Activated naive CD4-positive, alpha-beta T cell treated with Interleukin-2 at 50 U/mL for 16 hours (primary cell): ENCODE data around the gene GNB2.
"Not testable (repeated sequence)": the region's sequence is repeated elsewhere in the genome, so short reads cannot be mapped to it uniquely, and the experiment has no call there.

ENCODE experiments used
- DNase-seq: peaks from one replicate; pipeline ENCODE4 v3.0.0-alpha.2; 2020

The GNB2 gene

GRCh38 chr7:100705320-100705752 is 31.8 kb downstream of the GNB2 start:
- DNase-seq: peak; percentile 82

GRCh38 chr7:100705753-100706671 is 32.5 kb downstream of the GNB2 start, which contains the start of gene POP7:
Gene POP7 (plus strand): TSS chr7:100706121. CDS start chr7:100706831, 710 bp downstream.
- peak; percentile 99 for DNase-seq

GRCh38 chr7:100706672-100707311 is 33.3 kb downstream of the GNB2 start:
- no peak for DNase-seq

- no peak for DNase-seq
Measured at GRCh38 chr7:100708395-100708794, 34.9 kb downstream of the GNB2 start.

GRCh38 chr7:100710452-100710851 is 36.9 kb downstream of the GNB2 start:
- DNase-seq: no peak

- DNase-seq: no peak
Measured at GRCh38 chr7:100711369-100711768, 37.8 kb downstream of the GNB2 start.

- DNase-seq: no peak
Measured at GRCh38 chr7:100714725-100715124, 41.2 kb downstream of the GNB2 start.

GRCh38 chr7:100717073-100717472 is 43.5 kb downstream of the GNB2 start:
- not testable (repeated sequence) for DNase-seq

GRCh38 chr7:100719523-100720278 is 46.2 kb downstream of the GNB2 start:
- DNase-seq: no peak

- DNase-seq: no peak
Measured at GRCh38 chr7:100720279-100720670, 46.7 kb downstream of the GNB2 start, which contains the start of gene EPO. Gene EPO (plus strand): TSS chr7:100720468. CDS start chr7:100720981, 513 bp downstream.

- DNase-seq: no peak
Measured at GRCh38 chr7:100720671-100721504, 47.3 kb downstream of the GNB2 start.

GRCh38 chr7:100721505-100721812 is 47.9 kb downstream of the GNB2 start:
- DNase-seq: no peak

GRCh38 chr7:100722480-100723212 is 49.1 kb downstream of the GNB2 start:
- no peak for DNase-seq

- DNase-seq: no peak
Measured at GRCh38 chr7:100723732-100724275, 50.3 kb downstream of the GNB2 start.

GRCh38 chr7:100724364-100724763 is 50.8 kb downstream of the GNB2 start:
- not testable (repeated sequence) for DNase-seq

GRCh38 chr7:100726996-100727761 is 53.6 kb downstream of the GNB2 start:
- DNase-seq: no peak

GRCh38 chr7:100728196-100728595 is 54.7 kb downstream of the GNB2 start:
- no peak for DNase-seq
